SH-SY5Y (cell line): Measurements from ENCODE around the gene SFXN5.

ENCODE experiments used
- GATA2 ChIP-seq: IDR thresholded peaks from 2 replicates; pipeline ENCODE4 v1.6.1; 2011; ENCODE audit warnings: mild to moderate bottlenecking, low read depth, low read length
- GATA3 ChIP-seq: IDR thresholded peaks from 2 replicates; pipeline ENCODE4 v1.6.1; 2011; ENCODE audit warnings: low read depth, mild to moderate bottlenecking, low read length, moderate library complexity

The SFXN5 gene

DNA sequence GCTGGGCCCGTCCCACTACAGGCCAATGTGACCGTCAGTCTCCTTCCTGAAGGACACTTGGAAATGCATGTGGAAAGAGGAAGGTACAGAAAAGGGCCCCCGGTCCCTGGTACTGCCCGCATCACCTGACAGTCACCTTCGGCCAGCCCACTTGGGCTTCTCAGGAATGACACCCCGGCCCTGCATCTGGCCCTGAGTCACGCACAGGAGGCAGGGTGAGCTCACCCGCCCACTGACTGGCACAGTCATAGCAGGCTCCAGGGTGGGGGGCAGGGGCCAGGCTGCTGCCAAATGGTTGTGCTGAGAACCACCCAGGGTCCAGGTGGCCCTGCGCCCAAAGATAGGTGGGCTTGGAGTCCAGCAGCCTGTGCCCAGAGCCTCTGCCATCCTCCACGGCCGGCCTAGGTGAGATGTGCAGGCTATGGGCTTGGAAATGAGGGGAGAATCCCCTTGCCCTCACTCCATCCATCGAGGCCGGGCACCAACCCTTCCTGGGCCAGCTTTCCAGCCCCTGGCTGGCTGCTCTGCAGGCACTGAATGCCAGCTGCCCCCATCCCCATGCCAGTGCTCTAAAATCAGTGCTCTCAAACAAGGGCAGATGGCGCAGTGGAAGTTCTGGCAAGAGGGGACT is 140.1 kb downstream of the SFXN5 start:
- TF ChIP-seq GATA2 (no peak), GATA3 (no peak)

DNA sequence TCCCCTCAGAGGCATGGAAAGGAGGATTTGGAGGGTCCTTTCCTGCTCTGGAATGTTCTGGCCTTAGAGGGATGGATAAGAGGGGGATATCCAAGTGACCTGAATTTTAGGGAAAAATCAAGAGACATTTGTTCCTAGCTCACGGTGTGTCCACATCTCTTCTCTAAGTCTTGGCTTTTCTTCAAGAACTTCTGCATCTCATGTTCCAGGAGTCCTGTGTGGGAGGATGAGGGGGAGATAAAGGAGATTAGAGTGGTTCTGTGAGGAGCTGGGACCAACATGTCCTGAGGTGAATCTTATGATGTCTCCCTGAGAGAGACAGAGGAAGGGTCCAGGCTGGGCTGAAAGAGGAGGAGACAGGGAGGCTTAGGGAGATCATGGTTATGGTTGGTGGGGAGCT is 142.5 kb downstream of the SFXN5 start:
- TF ChIP-seq GATA2 (no peak), GATA3 (no peak)

DNA sequence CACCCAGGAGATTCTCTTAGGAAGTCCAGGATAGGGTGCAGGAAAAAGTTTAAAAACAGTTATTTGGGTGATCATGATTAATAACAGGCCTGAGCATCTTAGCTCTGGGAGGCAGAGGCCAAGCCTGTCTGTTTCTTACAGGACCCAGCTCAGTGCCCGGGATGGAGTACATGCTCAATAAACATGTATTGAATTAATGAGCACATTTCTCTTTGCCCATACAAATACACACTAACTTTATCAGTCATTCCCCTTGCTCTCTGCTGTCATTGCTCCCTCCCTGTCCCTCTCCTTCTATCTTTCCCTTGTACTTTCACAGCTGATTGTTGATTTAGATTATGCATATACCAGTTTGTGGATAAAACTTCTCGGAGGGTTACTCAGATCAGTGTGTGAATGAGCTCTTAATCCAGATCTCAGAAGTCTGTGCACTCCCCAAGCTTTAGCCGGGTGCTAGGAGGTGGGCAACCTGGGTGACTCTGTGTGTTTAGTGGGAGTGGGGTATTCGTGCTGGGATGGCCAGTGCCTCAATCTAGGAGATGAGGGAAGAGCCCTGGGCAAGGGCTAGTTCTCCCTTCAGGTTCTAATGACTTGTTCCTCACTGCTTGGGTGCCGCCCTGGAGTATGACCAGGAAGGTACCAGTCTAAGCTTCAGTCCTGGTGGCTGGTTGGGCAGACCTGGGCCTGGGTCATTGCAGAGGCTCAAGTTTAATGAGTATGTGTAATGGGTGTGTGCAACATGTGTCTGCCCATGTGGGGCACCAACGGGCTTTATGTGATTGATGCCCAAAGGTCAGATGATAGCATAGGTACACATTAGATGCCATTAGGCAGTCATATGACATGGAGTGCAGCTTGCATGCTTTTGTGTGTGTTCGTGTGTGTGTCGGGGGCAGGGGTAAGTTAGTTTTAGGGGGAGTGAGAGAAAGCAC is 143.6 kb downstream of the SFXN5 start:
- TF ChIP-seq GATA3: no peak
- no peak for TF ChIP-seq GATA2

DNA sequence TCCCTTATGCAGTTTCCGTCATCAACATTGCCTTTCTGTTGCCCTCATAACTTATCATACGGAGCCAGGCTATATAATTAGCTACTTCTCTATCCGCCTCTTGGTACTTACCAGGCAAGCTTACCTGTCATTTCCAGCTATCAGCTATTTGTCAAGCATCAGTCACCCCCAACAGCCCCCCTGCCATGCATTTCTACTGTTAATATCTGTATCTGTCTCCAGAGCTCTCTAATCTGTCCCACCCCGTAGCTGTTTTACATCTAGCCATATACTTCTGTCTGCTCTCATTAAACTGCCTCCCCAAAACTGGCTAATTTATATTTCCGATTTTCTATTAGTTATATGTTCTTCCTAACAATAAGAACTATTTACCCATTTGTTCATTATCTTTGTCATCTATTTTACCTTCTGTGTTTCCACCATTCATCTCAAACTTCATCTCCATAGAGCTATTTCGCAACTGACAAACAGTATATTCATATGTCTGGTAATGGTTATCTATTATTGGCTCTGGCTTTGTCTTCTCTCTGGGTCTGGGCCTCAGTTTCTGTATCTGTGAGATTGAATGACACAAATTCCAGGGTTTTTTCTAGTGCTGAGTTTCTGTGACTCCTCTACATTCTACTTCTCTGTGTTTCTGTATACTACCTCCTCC is 144.6 kb downstream of the SFXN5 start:
- TF ChIP-seq GATA2 (no peak), GATA3 (no peak)

DNA sequence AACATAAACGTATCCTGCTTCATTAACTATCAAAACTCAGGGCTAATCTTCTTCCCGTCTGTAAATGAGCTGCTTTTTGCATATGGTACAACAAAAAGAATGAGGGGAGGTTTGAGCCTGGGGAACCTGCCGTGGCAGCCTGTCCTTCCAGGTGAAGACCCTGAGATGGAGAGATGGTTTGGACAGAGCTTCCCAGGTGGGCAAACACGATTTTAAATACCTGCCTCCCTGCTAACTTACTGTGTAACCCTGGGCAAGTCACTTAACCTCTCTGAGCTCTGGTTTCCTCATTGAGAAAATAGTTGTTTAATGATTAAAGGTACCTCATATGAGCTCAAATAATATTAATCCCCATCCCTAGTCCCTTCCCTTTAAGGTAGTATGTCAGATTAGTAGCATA is 145.1 kb downstream of the SFXN5 start:
- TF ChIP-seq GATA2: no peak
- TF ChIP-seq GATA3: no peak

DNA sequence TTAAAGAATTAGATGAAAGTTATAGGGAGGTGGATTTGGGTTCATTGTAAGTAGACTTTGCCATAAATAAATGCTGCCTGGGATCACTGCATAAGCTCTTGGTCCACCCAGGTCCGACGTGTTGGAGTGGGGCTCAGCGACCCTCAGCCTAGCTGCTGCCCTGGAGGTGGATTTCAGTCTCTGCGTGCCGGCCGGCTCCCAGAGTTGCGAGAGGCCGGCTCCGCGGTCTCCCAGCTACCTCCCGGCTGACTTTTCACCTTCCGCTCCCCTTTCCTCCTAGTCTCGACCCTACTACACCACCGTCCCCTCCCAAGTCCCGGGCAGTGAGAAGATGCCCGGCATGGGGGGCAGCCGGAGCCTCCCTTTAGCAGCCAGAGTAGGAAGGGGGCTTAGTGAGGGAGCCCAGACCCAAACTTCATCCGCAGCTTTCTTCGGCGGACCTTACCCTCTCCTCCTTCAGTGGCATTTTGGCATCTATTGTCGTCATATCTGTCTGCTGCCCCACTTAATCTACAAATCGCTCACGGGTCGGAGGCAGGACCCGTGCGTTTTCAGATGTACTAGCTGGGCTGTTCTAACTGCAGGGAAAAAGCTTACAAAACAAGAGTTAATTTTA is 146.1 kb downstream of the SFXN5 start:
- no peak for TF ChIP-seq GATA3
- no peak for TF ChIP-seq GATA2

DNA sequence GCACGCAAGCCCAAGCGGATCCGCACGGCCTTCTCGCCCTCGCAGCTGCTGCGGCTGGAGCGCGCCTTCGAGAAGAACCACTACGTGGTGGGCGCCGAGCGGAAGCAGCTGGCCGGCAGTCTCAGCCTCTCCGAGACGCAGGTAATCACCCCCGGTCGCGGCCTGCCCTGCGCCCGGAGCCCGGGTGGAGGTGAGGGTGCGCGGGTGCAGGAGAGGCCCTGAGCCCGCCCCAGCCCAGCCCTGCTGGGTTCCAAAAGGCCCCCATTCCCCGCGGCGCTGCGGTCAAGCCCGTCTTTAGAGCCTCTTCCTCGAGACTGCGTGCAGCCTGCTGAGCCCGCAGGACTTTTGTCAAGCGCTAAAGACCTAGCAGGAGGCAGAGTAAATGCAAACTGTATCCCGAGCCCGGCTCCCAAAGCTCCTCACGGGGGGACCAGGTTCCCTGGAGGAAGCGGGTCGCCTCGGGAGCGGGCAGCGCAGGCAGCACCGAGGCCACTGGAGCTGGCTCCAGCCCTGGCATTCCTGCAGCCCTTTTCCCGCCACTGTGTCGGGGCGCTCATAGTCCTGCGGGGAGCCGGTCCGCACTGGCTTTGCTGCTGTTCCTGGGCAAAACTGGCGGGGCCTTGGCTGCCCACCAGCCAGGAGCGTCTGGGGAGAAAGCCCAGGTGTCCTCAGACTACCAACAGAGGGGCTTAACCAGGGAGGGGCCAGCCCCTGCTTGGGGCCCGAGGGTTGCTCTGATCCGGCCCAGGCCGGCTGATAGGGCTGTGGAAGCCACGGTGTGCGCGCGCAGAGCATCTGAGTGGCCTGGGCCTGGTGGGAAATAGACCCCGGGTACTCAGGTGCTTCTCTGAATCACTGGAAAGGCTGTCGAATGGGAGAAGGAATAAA is 146.9 kb downstream of the SFXN5 start:
- TF ChIP-seq GATA2 (no peak), GATA3 (no peak)

DNA sequence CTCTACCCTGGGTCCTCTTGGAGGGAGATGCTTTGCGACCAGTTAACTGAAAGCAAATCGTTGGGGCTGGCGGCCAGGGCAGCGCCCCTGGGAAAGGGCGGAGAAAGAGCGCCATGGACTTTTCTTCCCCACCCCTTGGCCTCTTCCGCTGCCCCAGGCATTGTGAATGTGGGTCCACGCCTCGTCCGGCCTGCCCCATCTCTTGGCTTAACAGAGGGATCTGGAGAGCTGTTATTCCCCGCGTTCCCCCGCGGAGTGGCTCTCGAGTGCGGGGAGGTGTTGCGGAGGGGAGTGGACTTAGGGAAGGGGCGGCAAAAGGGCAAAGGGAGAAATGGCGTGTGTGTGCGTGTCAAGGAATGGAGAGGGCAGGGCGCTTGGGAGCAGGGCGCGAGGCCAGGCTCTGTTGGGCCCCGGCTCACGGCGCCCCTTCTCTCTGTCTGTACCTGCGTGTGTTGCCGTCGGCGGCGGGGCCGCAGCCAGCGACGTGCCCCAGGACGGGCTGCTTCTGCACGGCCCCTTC is 147.6 kb downstream of the SFXN5 start:
- TF ChIP-seq GATA2: no peak
- TF ChIP-seq GATA3: no peak

DNA sequence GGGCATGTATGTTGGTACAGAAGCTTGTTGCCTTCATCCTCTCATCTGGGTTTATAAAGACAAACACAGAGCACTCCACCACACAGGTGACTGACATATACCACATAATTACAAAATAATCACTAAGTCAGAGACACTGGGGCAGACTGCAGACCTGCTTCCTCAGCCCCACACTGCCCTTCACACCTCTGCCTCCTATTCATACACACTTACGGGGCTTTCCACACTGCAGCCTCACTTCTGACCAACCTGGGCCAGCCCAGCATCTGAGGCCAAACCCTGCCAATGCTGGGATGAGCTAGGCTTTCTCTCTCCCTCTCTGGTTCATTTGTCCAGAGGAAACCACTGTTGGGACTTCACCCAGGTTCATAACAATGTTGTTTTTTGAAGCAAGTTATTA is 149.7 kb downstream of the SFXN5 start:
- TF ChIP-seq GATA2 (no peak), GATA3 (no peak)

DNA sequence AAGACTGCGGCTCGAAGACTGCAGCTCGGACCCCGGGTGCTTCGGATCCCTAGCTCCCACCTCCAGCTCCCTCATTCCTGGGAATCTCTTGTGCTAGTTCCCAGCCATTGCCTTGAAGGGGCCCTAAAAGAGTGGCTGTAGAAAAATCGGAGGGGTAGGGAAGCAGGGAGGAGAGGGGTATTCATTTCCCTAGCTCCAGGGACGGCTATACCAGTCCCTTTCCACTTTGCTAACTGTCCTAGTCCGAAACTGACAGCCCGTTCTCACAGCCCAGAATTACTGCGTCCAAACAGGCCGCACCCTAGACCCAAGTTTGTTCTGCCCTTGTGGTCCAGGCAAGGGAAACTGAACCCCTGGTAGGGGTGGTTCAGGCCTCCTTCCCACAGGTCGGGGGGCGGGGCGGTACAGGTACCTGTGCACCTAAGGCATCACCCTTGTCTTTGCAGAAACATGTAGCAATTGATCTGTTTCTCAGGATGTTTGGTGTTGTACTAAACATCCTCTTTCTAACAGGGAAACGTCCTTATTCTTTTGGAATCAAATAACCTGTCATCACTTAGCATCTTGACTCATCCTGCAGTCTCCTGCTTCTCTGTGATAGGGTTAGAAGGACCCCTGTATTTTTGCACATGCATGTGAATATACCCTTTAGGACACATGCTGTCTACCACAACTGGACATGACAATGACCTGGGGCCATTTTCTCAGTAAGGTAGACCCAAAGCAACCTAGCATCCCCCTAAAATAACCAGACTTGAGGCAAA is 150.2 kb downstream of the SFXN5 start:
- TF ChIP-seq GATA2: no peak
- no peak for TF ChIP-seq GATA3

DNA sequence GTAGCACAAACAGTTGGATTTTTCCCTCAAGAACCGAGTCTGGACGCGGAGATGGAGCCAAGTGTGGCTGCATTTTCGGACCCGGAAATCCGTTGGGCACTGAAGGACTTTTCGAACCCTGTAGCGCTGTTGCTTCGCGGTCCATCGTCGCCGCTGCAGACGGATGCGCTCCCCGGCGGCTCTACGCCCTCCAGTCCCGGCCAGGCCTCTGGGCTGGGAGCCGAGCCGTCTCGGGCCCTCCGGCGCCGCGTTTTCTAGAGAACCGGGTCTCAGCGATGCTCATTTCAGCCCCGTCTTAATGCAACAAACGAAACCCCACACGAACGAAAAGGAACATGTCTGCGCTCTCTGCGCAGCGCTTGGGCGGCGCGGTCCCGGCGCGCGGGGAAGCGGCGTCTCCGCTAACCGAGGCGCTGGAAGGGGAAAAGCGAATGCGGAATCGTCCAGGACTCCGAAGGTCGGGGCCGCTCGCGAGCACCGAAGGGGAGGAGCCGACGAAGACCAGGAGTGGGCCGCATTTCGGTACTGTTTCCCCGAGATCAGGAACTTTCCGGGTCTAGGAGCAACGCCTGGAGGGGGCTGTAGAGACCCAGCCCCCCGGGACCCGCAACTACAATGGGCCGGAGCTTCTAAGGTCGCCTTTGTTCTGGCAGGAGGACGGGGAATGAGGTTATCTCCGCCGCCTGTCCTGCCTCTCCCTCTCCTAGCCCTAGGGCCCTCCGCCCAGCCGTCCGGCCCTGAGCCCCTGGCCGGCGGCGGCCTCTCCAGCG is 151.0 kb downstream of the SFXN5 start:
- TF ChIP-seq GATA2 (no peak), GATA3 (no peak)
